ENCODE measurements around the gene SDK1. TPM values are rescaled to one million over a fixed set of nuclear protein-coding genes. Genes with fewer than 3 reads are reported as not detected.
A peak's percentile ranks its signal among the peaks of the same experiment; 100 is the strongest.

Gene SDK1
- total and polyA plus RNA-seq, 2 of the 8 experiments (the other 6 are each of a cell fraction or from before 2014, with no cell fraction given), result 3.3 to 7.2 TPM

- Histone ChIP-seq H3K36me3 (ENCODE audit: control insufficient read depth in 2 of 4, insufficient read depth in 4 of 4, low read length in 3 of 4) (no peaks in the 10 kb centered on the region), H3K23ac (ENCODE audit: insufficient read length) (no peak overlapping the region), H3K4me1 (replicated peaks in 1 of 4; ENCODE audit: control insufficient read depth in 3 of 4, insufficient read depth in 4 of 4, low read length in 3 of 4) (no peaks in the 10 kb centered on the region; a peak in 1 of 7 replicates), H3K4ac (replicated peaks; ENCODE audit: insufficient read length, low read depth, low read length) (no peak overlapping the region), H3K23me2 (ENCODE audit: low read depth, low read length) (no peaks in the 10 kb centered on the region), H2AK5ac (ENCODE audit: low read depth, low read length) (no peak overlapping the region), H3K18ac (ENCODE audit: extremely low read depth, low read length) (no peak overlapping the region), H3K27me3 (replicated peaks in 1 of 4; ENCODE audit: control insufficient read depth in 3 of 4, extremely low read depth in 1 of 4, insufficient read depth in 3 of 4, low read length in 3 of 4) (no peaks in the 10 kb centered on the region), H2BK12ac (ENCODE audit: low read depth, low read length) (no peak overlapping the region), H2BK20ac (ENCODE audit: low read length) (no peak overlapping the region), H4K91ac (replicated peaks; ENCODE audit: insufficient read length, low read length) (no peak overlapping the region), H4K20me1 (replicated peaks in 1 of 2; ENCODE audit: control insufficient read depth in 1 of 2, insufficient read depth in 2 of 2, low read length in 2 of 2) (no peaks in the 10 kb centered on the region), H3K79me2 (ENCODE audit: control insufficient read depth in 1 of 2, insufficient read depth in 2 of 2, low read length in 2 of 2) (no peaks in the 10 kb centered on the region), H3K27ac (ENCODE audit: low read depth, low read length) (no peak overlapping the region), H3K9ac (replicated peaks in 1 of 4; ENCODE audit: extremely low read depth in 1 of 4, low read depth in 3 of 4, low read length in 3 of 4) (no peak overlapping the region), H3K4me3 (ENCODE audit: extremely low read depth in 1 of 4, insufficient read depth in 2 of 4, low read depth in 3 of 4, low read length in 4 of 4) (no peak overlapping the region), H3K56ac (replicated peaks; ENCODE audit: insufficient read length, low read depth, low read length) (no peak overlapping the region), H4K8ac (ENCODE audit: extremely low read depth, insufficient read depth, low read length) (peak overlapping the region; percentile 66), H3K79me1 (ENCODE audit: low read depth, low read length) (no peaks in the 10 kb centered on the region), H2BK5ac (ENCODE audit: low read depth, low read length) (no peak overlapping the region), H2BK15ac (ENCODE audit: low read length) (no peak overlapping the region), H3K9me3 (ENCODE audit: insufficient read depth in 2 of 2, low read depth in 1 of 2, low read length in 1 of 2) (no peaks in the 10 kb centered on the region), H2BK120ac (replicated peaks; ENCODE audit: low read depth, low read length) (no peak overlapping the region), H3K14ac (ENCODE audit: insufficient read length) (no peak overlapping the region), H2AFZ (ENCODE audit: low read length) (no peak overlapping the region), H4K5ac (ENCODE audit: insufficient read length, low read depth, low read length) (no peak overlapping the region), H3K4me2 (ENCODE audit: insufficient read depth in 1 of 2, low read depth in 2 of 2, low read length in 2 of 2) (no peak overlapping the region)
- ChIA-PET CTCF (ENCODE audit: partially characterized antibody) (interaction anchor here (1.0 kb wide), 1 partner anchor 11 kb away, joined by 3 read pairs; no protein-coding TSS in a partner anchor), POLR2A (ENCODE audit: partially characterized antibody) (no interaction called here)
- DNase-seq (ENCODE audit: low read depth in 1 of 2, low spot score in 2 of 2) (peak in 1 of 2 experiments; percentile 44), FAIRE-seq (no peak)
- 90% methylated on average over 34 of the region's 43 CpGs; no CpG with 5 or more reads in 1 of the 2 experiments for WGBS, 2 experiments (ENCODE audit: extremely low coverage in 1 of 2, insufficient coverage in 1 of 2, insufficient read length in 1 of 2, insufficient replicate concordance in 2 of 2, low coverage in 1 of 2, low lambda C conversion rate in 2 of 2, missing lambda C conversion rate in 1 of 2)
- TF ChIP-seq E2F6 (IDR thresholded peaks at IDR 0.05) (peak; percentile 29; the same call in 1 of the 2 replicates), ZNF274 (IDR thresholded peaks at IDR 0.05; ENCODE audit: borderline replicate concordance, extremely low read depth, low read length) (no peak), RFX5 (IDR thresholded peaks at IDR 0.05; ENCODE audit: borderline replicate concordance, low read depth, low read length) (no peak)
These were observed 964.0 kb downstream of the SDK1 start for GRCh38 chr7:4265066-4265465.
